Activated CD4-positive, alpha-beta T cell treated with anti-CD3 and anti-CD28 coated beads, Interleukin-2, amount 50 U/mL, for 24 hours (primary cell): Measurements from ENCODE around the gene TENM3.
"Not testable (repeated sequence)": the region's sequence is repeated elsewhere in the genome, so short reads cannot be mapped to it uniquely, and the experiment has no call there.

Source experiments
- DNase-seq, 2 donors: peaks; one replicate each; pipeline ENCODE4 v3.0.0-alpha.2; 2020; ENCODE audit warnings: low read depth in 1 of 2, low spot score in 1 of 2

TENM3 gene

DNA sequence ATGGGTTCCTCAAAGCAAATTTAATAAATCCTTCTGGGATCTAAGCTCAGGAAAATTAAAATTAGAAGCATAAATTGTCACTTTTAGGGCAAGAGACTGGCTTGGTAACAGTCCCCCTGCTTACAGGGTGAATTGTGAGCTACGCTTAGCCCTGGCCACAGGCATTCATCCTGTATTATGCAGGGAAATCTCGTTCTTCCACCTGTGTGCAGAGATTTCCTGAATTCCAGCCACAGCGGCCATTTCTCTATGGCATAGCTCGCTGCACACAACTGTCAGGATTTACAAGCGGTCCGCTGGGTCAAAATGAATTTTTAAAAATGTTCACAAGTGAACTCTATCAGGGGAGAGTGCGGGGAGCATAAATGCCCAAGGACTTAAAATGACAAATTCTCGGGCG, 562.1 kb downstream of the TENM3 start:
- DNase-seq: no peak

DNA sequence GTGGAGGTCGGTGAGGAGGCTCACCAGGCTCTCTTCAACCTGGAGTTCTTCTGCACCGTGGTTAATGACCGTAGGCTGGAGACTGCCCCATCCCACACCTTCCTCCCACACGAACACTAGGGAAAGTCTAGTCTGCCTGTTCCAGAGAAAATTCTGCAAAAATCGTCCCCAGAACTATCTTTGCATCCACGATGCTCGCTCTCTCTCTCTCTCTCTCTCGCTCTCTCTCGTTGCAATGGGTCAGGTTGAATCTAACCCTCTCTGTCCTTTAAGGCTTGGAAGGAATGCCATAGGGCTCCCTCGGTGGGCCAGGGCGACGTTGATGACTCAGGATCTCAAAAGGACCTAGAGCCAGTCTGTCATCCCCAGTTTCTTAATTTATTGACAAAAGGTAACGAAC, 562.5 kb downstream of the TENM3 start:
- no peak for DNase-seq

DNA sequence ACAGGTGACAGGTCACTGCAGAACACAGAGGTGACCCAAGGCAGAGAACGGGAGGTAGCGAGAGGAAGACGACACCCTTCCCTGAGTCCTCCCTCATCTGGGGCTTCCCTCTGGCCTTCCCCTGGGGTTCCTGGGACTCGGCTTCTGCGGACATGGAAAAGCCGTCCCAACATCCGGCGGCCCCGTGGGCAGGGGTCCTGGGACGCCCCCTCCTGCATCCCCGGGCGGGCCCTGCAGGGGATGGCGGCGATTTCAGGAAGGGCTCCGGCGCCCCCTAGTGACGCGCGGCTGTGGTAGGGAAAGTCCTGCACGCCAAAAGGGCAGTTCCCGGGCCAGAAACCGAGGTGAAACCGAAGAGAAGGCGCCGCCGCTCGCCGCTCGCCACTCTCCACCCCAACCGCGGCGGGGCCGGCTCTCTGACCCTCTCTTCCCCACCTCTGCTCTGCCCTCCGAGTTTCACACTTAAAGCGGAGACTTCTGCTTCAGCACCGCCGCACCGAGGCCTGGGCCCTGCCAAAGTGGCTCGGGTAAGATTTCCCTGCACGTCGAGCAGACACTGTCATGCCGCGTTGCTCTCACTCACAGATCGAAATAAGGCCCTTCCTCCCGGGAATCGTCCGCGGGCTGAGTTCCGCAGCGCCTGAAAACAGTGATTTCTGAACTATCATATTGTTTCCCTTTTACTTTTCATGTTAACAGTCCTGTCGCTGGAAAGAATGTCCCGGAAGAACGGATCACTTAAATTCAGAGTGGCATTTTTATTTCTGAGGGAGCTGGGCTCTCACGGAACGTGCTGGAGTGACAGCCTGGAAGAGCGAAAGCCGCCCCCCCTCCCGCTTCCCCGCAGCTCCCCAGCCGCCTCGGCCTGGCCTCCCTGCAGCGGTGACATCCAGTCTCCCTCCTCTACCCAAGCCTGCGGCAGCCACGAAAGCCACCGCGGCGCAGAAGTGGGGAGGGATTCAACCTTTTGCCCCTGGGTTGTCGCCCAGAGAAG, 563.4 kb downstream of the TENM3 start:
- DNase-seq: peak; percentile 46

DNA sequence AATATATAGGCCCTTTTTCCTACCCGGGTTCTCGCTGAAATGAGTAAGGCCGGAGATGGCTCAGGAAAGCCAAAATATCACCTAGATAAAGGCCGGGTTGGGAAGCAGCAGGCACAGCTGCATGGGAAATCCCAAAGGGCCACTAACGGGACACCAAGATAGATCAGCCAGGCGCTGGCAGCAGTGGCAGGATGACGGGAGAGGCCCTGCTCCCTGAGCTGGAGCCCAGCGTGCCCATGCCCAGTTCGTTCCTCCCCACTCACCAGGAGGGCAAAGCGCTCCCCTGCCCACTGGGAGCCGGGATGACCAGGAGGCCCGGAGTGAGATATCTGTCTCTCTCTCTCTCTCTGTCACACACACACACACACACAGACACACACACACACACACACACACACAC, 564.1 kb downstream of the TENM3 start:
- DNase-seq: no peak

DNA sequence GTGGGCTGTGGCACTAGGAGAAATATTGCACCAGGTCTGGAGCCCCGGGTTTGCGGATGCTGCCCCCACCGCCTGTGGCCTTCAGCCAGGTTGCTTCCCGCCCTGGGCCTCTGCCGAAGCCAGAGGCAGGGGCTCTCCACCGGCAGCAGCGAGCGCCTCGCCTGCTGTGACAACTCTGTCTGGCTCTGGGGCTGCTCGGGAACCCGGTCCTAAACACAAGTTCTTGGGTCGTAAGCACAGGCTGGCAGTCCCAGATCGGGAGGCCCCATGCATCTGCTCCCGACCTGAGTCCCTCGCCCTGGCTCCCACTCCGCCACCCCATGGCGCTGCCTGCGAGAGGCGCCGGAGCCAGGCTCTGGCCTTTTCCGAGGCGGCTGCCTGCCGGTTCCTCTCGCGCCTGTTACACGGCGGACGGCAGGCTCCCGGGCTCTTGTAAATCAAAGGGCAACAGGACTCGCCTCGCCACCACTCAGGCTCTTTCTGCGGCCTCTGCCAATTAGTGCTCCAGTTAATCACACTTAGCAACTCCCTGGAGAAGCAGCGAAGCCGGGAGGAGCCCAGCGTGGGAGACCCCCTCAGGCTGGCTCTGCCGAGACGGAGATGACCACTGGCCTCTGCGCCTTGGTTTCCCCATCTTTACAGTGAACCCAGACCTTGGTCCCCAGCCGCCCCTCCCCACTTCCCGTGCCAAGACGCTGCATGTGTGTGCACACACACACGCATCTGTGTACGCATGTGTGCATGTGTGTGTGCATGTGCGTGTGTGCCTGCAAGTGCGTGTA, 564.8 kb downstream of the TENM3 start:
- no peak for DNase-seq

DNA sequence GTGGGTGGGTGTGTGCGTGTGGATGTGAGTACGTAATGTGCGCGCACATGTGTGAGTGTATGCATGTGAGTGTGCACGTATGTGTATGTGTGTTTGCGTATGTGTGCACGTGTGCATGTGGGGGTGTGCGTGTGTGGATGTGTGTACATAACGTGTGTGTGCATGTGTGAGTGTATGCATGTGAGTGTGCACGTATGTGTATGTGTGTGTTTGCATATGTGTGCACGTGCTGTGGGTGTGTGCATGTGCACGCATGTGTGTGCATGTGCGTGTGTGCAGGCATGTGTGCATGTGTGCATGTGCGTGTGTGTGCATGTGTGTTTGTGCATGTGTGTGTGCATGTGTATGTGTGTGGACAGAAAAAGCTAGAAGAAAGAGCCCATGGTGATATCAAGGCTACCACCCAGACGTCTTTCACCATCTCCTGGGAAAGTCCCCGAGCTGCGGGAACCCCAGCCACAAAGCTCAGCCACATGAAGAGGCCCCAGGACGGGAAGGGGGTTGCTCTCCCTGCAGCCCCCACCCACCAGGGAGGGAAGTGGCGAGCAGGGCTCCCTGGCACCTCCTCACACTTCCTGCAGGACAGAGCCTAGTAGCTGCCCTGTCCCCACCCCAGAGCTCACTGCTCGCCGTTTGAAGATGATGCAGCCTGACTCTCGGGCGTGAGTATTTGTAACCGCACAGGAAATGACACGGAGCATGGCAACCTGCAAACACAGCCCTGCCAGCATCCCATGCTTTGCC, 565.6 kb downstream of the TENM3 start:
- peak in 1 of 2 donors; percentile 36 for DNase-seq

DNA sequence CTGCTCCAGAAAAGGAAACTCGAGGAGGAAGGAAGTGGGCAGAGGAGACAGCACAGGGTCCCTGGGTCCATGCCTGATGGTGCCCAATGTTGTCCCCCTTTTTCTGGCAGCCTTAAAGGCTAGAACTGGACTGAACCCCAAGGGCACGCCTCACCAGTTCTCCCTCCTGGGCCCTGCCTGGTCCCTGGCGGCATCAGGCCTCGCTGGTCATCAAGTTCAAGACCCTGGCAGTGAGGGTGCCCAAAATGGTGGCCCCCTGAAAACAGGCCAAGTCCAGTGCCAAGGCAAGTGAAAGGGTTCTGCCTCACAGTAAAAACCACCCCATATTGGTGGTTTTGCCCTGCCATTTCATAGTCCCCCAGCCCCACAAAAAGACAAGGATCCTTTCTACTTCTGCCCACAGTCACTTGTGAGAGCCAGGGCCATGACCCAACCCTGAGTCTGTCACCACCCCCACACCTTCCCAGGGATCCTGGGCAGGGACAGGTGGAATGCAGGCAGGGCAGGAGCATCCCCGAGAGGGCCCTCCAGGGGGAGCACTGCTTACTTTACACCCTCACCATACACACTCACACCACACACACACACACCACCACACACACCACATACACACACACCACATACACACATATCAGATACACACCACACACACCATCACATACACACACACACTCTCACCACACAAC, 566.4 kb downstream of the TENM3 start:
- no peak for DNase-seq

DNA sequence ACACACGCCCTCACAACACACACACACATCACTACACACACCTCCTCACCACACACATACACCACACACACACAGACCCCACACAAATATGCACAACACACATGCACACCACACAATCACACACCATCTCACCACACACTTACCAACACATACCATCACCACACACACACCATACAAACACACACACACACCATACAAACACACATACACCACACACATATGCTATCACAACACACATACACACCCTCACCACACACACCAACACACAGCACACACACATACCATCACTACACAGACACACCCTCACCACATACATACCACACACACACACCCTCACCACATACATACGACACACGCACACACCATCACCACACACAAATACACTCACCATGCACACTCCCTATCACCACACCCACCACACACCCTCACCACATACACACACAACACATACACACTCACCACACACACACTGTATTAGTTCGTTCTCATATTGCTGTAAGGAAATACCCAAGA, 567.0 kb downstream of the TENM3 start:
- no peak for DNase-seq

DNA sequence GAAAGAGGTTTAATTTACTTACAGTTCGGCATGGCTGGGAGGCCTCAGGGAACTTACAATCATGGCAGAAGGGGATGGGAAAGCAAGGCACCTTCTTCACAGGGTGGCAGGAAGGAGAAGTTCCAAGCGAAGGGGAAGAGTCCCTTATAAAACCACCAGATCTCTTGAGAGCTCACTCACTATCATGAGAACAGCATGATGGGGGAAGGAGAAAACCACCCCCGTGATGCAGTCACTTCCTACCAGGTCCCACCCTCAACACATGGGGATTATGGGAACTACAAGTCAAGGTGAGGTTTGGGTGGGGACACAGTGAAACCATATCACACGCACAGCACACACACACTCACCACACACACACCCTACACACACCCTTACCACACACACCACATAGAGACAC, 569.7 kb downstream of the TENM3 start:
- no peak for DNase-seq

DNA sequence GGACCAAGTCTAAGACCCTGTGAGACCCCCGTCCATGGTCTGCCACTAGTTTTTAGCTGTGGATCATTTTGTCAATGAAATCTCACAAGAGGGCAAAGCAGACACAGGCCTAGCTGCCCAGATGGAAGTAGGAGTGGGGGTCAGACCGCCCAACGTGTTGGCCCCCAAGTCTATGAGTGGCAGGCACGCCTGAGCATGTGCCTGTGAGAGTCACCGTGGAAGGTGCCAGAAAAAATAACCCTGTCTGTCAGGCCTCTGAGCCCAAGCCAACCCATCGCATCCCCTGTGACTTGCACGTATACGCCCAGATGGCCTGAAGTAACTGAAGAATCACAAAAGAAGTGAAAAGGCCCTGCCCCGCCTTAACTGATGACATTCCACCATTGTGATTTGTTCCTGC, 570.9 kb downstream of the TENM3 start:
- DNase-seq: not testable (repeated sequence)

DNA sequence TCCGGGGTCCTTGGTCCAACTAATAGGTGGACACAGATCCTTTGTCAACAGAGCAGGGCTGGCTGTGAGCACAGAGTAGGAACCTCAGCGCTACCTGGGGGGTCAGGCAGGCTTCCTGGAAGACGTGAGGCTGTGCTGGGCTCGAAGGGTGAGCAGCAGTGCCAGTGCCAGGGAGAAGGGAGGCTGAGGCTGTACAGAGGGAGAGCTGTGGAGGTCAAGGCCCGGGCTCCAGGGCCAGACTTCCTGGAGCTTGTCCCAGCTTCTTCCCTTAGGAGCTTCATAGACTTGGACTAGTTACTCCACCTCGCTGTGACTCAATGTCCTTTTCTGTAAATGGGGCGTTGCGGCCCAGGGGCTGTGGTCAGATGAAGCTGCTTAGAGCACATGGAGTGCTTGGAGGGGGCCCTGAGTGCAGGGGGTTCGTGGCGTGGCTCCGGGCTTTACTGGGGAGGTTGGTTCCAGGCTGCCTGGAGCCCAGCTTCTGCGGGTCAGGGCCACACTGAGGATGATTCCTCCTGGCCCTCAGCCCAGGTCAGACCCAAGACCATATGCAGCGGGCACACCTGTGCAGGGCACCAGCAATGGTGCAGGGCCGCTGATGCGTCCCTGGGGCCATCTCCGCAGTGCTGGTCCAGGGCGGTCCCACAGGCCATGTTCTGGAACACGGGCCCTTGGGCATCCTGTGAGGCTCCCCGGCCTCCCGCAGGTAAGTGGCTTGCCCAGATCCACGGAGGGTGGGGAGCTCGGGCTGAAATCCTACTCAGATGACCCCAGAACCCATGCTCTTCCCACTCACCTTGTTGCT, 575.9 kb downstream of the TENM3 start:
- no peak for DNase-seq

DNA sequence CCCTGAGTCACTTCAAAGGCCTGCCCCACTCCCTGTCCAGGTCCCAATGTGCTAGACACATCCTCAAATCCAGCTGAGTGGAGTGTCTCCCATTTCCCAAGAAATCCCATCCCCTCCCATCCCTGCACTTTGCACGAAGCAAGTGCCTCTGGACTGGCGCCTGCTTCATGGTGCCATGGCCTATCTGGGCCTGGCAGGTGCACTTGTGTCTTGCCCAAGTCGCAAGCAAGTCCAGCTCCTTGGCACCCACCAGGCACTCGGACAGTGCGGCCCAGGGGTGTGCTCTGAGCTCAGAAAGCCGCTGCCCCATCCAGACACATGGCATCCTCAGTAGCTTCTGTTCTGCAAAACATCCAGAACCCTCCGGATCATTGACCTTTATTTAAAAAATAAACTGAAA, 576.5 kb downstream of the TENM3 start:
- no peak for DNase-seq

DNA sequence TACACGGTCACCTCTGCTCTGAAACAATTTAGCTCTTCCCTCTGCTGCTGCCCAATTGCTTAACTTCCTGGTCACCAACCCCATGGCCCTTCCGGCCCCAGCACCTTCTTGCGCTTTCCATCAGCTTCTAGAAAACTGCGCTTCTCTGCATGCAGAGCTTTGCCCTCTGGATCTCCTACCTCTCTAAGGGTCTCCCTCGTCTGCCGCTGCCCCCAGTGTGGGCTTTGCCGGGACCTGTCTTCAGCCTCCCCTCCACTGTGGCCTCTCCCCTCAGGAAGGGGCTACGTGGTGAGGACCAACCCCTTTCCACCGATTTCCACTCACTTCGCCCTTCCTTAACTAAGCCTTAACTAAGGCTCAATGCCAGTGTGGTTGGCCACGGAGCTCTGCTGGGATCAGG, 579.4 kb downstream of the TENM3 start:
- no peak for DNase-seq

DNA sequence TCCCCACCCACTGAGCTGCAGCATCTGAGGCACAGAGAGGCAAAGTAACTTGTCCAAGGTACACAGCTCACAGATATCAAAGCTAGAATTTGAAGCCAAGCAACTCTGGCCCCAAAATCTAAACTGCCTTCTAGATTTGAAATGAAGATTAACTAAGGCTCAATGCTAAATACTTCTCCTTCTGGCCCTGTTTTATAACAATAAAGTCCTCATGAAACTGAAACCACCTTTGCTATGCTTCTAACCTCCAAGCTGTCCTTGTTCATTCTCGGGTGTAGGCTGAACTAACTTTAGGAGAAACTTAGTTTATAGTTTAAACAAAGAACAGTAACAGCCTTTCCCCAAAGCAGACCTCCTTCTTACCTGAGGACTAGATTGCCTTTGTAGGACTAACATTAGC, 580.4 kb downstream of the TENM3 start:
- no peak for DNase-seq

DNA sequence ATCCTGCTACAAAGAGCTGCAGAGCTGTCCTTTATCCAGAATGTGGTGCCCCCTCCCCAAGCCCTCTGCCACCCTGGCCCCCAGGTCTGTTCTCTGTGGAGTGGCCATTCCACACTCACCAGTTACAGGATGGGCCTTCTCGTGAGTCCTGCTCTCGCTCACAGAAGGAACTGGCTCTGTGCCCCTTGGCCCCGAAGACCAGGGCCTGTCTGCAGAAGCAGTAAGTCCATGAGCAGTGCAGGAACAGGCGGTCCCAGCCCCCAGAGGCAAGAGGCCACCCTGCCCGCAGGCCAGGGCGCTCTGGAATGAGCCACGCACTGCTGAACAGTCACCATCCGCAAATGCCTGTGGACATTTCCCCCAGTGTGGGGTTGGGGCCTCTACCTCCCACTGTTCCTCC, 581.8 kb downstream of the TENM3 start:
- no peak for DNase-seq

DNA sequence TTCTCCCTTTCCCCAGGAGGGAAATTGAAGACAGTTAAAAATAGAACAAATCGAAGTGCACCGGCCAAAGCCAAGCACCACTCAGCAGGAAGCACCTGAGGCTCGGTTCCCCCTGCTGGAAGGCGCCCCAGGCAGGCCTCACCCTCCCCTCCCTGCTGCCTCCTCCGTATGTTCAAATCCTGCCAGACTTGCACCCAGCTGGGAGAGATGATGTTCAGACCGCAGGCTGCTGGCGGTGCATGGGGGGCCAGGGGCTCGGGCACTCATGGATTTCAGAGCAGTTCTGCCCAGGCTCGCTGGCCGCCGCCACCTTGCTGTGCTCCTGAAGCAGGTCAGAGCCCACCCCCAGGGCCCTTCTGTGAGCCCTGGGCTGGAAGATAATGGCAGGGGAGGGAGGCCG, 582.6 kb downstream of the TENM3 start:
- DNase-seq: no peak

DNA sequence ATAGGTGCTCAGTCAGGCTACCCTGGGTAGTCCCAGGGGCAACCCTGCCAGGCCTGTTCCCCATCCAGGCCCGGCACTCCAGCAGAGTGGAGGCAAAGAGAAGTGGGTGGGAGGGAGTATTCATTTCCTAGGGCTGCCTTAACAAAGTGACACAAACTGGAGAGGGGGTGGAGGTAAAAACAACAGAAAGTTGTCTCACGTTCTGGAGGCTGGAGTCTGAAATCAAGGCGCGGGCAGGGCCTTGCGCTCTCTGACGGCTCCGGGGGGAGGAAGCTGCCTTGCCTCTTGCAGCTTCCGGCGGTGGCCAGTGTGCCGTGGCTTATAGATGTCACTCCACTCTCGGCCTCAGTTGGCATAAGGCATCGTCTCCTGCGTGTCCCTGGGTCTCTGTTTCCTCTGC, 583.2 kb downstream of the TENM3 start:
- no peak for DNase-seq

DNA sequence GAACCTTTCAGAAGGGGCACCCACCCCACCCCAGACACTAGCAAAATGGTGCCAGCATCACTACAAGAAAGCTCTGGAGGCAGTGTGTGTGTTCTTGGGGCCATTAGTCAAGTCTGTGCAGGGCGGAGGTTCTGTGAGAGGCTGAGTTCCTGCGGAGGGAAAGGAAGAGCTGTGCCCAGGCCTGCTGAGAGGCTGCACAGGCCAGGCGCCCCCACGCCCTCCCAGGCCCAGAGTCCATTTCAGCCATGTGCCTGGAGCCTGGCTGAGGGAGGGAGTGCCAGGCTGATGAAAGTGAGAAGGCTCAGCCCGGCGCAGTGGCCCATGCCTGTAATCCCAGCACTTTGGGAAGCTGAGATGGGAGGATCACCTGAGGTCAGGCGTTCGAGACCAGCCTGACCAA, 584.0 kb downstream of the TENM3 start:
- DNase-seq: no peak

DNA sequence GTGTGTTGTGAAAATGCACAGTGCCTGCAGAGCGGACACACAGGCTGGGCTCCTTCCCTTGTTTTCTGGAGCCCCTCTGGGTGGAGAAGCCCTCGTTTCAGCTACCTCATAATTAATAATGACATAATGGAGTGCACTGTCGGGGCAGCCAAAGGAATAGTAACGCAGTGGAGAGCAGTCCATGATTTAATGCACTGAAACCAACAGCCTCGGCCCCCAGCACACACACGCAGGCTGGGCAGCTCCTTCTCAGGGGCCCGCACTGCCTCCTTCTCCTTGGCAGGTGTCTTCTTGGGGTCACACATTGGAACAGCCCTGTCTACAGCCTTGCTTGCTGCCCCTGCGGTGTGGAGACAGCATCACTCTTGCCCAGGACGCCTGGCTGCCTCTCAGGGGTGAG, 584.8 kb downstream of the TENM3 start:
- no peak for DNase-seq
